ENCODE results near the gene TTC27. TPM values are rescaled to one million over a fixed set of nuclear protein-coding genes. Genes with fewer than 3 reads are reported as not detected.
"Not testable (repeated sequence)": the region's sequence is repeated elsewhere in the genome, so short reads cannot be mapped to it uniquely, and the experiment has no call there.

Gene TTC27
- total and polyA plus RNA-seq, 4 donors, result 3.5 to 13.5 (median 6.3) TPM

DNA sequence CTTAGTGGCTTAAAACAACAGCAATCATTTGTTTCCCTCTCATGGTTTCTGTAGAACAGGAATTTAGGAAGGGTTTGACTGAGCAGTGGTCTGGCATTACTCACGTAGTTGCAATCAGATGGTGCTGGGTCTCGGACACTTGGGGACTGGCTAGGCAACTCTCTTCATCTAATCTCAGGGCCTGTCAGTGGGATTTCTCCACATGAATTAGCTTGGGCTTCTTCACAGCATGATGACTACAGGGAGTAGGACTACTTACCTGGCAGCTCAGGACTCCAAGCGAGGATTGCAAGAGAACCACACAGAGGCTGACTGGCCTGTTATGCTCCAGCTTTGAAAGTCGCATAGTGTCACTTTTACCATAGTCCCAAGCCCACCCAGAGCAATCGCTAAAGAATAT is 125.1 kb downstream of the TTC27 start (continued):
- TF ChIP-seq, protein P1, sequence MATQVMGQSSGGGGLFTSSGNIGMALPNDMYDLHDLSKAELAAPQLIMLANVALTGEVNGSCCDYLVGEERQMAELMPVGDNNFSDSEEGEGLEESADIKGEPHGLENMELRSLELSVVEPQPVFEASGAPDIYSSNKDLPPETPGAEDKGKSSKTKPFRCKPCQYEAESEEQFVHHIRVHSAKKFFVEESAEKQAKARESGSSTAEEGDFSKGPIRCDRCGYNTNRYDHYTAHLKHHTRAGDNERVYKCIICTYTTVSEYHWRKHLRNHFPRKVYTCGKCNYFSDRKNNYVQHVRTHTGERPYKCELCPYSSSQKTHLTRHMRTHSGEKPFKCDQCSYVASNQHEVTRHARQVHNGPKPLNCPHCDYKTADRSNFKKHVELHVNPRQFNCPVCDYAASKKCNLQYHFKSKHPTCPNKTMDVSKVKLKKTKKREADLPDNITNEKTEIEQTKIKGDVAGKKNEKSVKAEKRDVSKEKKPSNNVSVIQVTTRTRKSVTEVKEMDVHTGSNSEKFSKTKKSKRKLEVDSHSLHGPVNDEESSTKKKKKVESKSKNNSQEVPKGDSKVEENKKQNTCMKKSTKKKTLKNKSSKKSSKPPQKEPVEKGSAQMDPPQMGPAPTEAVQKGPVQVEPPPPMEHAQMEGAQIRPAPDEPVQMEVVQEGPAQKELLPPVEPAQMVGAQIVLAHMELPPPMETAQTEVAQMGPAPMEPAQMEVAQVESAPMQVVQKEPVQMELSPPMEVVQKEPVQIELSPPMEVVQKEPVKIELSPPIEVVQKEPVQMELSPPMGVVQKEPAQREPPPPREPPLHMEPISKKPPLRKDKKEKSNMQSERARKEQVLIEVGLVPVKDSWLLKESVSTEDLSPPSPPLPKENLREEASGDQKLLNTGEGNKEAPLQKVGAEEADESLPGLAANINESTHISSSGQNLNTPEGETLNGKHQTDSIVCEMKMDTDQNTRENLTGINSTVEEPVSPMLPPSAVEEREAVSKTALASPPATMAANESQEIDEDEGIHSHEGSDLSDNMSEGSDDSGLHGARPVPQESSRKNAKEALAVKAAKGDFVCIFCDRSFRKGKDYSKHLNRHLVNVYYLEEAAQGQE (IDR thresholded peaks at IDR 0.05), result no peak
- TF ChIP-seq NR2F2 (IDR thresholded peaks at IDR 0.05) (no peak), EGR1 (IDR thresholded peaks at IDR 0.05; ENCODE audit: low read depth in 2 of 2) (no peak), TAF1 (conservative IDR thresholded peaks at IDR 0.05) (no peak), YY1 (IDR thresholded peaks at IDR 0.05) (no peak), HNF4A (conservative IDR thresholded peaks at IDR 0.05) (no peak), JUND (IDR thresholded peaks at IDR 0.05) (no peak)

DNA sequence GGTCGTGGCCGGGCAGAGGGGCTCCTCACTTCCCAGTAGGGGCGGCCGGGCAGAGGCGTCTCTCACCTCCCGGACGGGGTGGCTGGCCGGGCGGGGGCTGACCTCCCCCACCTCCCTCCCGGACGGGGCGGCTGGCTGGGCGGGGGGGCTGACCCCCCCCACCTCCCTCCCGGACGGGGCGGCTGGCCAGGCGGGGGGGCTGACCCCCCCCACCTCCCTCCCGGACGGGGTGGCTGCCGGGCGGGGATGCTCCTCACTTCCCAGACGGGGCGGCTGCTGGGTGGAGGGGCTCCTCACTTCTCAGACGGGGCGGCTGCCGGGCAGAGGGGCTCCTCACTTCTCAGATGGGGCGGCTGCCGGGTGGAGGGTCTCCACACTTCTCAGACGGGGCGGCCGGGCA is 126.8 kb downstream of the TTC27 start:
- not testable (repeated sequence) for H3K27ac ChIP-seq (ENCODE audit: low read depth in 1 of 2, low read length in 2 of 2); H3K9me3 ChIP-seq (ENCODE audit: control insufficient read depth in 4 of 4, low read length in 3 of 4); DNase-seq (ENCODE audit: low spot score); H3K36me3 ChIP-seq (ENCODE audit: control insufficient read depth in 4 of 4, insufficient read depth in 3 of 4, low read depth in 1 of 4, low read length in 3 of 4); H3K9ac ChIP-seq (ENCODE audit: low read depth in 1 of 2, low read length in 2 of 2); H3K27me3 ChIP-seq (ENCODE audit: control insufficient read depth in 4 of 4, insufficient read depth in 4 of 4, low read length in 3 of 4); H3K4me3 ChIP-seq (ENCODE audit: low read depth in 1 of 3, low read length in 3 of 3); H3K4me1 ChIP-seq (ENCODE audit: control insufficient read depth in 4 of 4, insufficient read depth in 4 of 4, low read length in 3 of 4)
- WGBS, result 91% methylated on average over 31 of the region's 31 CpGs

DNA sequence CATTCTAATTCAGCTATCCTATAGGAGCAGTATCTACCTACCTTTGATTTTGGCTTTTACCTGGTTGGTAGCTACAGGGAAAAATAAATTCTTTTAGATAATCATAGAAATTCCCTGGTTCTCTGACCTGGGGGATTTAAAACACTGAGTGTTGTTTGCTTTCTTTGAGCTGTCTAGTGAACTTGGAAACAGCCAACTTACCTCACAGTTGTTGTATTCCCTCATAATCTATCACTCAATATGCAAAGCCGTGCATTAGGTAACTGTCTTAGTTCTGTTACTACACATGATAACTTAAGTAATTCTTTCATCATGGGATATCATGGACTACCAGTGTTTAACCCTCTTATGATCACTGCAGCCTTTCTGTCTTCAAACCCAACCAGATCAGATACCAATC is 127.8 kb downstream of the TTC27 start:
- Histone ChIP-seq H3K27me3 (ENCODE audit: control insufficient read depth in 4 of 4, insufficient read depth in 4 of 4, low read length in 3 of 4) (no peaks in the 10 kb centered on the region), H3K36me3 (ENCODE audit: control insufficient read depth in 4 of 4, insufficient read depth in 3 of 4, low read depth in 1 of 4, low read length in 3 of 4) (peaks cover 0 to 2% (median 0%) of the 10 kb centered on the region in 4 donors), H3K9me3 (ENCODE audit: control insufficient read depth in 4 of 4, low read length in 3 of 4) (no peaks in the 10 kb centered on the region), H3K4me1 (ENCODE audit: control insufficient read depth in 4 of 4, insufficient read depth in 4 of 4, low read length in 3 of 4) (peaks cover 0 to 3% (median 0%) of the 10 kb centered on the region in 4 donors), H3K27ac (ENCODE audit: low read depth in 1 of 2, low read length in 2 of 2) (peak overlapping the region; percentile 10 to 39), H3K4me3 (ENCODE audit: low read depth in 1 of 3, low read length in 3 of 3) (peak overlapping the region in 2 of 3 donors; percentile 1 to 33), H3K9ac (ENCODE audit: low read depth in 1 of 2, low read length in 2 of 2) (no peak overlapping the region)
- TF ChIP-seq FOXA2 (IDR thresholded peaks at IDR 0.05) (no peak), SP1 (IDR thresholded peaks at IDR 0.05) (no peak), YY1 (IDR thresholded peaks at IDR 0.05) (no peak), TAF1 (conservative IDR thresholded peaks at IDR 0.05) (no peak), JUND (IDR thresholded peaks at IDR 0.05) (no peak), HNF4G (IDR thresholded peaks at IDR 0.05) (no peak), GABPA (IDR thresholded peaks at IDR 0.05 in 1 of 2, conservative IDR thresholded peaks at IDR 0.05 in 1 of 2) (no peak), HNF4A (conservative IDR thresholded peaks at IDR 0.05) (no peak), FOXA1 (IDR thresholded peaks at IDR 0.05) (no peak), EGR1 (IDR thresholded peaks at IDR 0.05; ENCODE audit: low read depth in 2 of 2) (no peak), RXRA (IDR thresholded peaks at IDR 0.05) (no peak), RAD21 (IDR thresholded peaks at IDR 0.05) (no peak)
- TF ChIP-seq, protein P2, sequence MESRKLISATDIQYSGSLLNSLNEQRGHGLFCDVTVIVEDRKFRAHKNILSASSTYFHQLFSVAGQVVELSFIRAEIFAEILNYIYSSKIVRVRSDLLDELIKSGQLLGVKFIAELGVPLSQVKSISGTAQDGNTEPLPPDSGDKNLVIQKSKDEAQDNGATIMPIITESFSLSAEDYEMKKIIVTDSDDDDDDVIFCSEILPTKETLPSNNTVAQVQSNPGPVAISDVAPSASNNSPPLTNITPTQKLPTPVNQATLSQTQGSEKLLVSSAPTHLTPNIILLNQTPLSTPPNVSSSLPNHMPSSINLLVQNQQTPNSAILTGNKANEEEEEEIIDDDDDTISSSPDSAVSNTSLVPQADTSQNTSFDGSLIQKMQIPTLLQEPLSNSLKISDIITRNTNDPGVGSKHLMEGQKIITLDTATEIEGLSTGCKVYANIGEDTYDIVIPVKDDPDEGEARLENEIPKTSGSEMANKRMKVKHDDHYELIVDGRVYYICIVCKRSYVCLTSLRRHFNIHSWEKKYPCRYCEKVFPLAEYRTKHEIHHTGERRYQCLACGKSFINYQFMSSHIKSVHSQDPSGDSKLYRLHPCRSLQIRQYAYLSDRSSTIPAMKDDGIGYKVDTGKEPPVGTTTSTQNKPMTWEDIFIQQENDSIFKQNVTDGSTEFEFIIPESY (IDR thresholded peaks at IDR 0.05), result no peak
- TF ChIP-seq, protein P1 (IDR thresholded peaks at IDR 0.05), result no peak
- TF ChIP-seq, protein P3, sequence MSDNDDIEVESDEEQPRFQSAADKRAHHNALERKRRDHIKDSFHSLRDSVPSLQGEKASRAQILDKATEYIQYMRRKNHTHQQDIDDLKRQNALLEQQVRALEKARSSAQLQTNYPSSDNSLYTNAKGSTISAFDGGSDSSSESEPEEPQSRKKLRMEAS (IDR thresholded peaks at IDR 0.05), result no peak
- TF ChIP-seq, protein P4, sequence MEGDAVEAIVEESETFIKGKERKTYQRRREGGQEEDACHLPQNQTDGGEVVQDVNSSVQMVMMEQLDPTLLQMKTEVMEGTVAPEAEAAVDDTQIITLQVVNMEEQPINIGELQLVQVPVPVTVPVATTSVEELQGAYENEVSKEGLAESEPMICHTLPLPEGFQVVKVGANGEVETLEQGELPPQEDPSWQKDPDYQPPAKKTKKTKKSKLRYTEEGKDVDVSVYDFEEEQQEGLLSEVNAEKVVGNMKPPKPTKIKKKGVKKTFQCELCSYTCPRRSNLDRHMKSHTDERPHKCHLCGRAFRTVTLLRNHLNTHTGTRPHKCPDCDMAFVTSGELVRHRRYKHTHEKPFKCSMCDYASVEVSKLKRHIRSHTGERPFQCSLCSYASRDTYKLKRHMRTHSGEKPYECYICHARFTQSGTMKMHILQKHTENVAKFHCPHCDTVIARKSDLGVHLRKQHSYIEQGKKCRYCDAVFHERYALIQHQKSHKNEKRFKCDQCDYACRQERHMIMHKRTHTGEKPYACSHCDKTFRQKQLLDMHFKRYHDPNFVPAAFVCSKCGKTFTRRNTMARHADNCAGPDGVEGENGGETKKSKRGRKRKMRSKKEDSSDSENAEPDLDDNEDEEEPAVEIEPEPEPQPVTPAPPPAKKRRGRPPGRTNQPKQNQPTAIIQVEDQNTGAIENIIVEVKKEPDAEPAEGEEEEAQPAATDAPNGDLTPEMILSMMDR (IDR thresholded peaks at IDR 0.05; ENCODE audit: low read depth, low read length, missing input control), result no peak
- TF ChIP-seq, protein P5, sequence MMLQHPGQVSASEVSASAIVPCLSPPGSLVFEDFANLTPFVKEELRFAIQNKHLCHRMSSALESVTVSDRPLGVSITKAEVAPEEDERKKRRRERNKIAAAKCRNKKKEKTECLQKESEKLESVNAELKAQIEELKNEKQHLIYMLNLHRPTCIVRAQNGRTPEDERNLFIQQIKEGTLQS (IDR thresholded peaks at IDR 0.05), result no peak
- DNase-seq (ENCODE audit: low spot score), result no peak
- WGBS, result 83% methylated on average over 1 of the region's 1 CpG

All from liver (tissue), 9 donors.